NCI-H510A (cell line): Measurements from ENCODE around the gene EMP1.
"Not testable (repeated sequence)": the region's sequence is repeated elsewhere in the genome, so short reads cannot be mapped to it uniquely, and the experiment has no call there.

ENCODE experiments used
- DNase-seq: peaks from one replicate; lab custom pipeline; 2025; lab: John Stamatoyannopoulos, UW

The EMP1 gene

DNA sequence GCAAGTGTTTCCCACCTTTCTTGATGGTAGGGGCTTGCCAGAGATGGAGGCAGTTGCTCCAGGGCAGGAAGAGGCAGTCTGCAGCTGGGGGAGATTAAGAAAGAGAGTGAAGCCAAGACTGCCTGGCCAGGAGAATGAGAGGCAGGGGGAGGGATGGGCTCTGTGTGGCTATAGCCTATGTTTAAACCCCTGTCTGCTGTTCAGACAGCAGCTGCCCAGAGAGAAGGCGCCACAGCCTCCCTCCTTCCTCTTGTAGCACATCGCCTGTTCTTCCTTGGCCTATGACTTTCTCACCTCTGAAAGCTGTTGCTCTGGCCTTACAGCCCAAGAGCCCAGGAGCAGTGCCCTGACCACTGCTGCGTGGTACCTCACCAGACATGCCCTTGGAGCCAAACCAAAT is 61.7 kb downstream of the EMP1 start:
- DNase-seq = no peak

DNA sequence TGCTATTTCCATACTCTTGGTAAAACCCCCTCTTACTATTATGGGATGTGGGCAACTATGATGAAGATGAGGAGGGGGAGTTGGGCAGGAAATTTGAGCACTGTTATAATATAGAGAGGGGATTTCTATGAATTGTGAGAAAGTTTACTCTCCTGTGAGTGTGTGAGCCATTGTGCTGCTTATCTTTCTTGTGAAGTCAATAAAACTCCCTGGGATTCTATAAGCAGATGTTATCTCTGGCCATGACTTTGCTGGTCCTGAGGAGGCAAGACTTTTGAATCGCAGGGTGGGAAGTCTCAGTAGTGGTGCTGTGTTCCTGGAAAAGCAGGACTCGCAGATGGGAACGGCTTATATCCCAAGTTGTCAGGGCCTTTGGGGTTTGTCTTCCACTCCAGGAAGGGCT is 62.2 kb downstream of the EMP1 start:
- DNase-seq = no peak

DNA sequence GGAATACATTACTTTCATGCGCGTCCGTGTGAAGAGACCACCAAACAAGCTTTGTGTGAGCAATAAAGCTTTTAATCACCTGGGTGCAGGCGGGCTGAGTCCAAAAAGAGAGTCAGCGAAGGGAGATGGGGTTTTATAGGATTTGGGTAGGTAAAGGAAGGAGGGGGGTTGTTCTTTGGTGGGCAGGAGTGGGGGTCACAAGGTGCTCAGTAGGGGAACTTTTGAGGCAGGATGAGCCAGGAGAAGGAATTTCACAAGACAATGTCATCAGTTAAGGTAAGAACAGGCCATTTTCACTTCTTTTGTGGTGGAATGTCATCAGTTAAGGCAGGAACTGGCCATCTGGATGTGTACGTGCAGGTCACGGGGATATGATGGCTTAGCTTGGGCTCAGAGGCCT is 63.1 kb downstream of the EMP1 start:
- DNase-seq = not testable (repeated sequence)

DNA sequence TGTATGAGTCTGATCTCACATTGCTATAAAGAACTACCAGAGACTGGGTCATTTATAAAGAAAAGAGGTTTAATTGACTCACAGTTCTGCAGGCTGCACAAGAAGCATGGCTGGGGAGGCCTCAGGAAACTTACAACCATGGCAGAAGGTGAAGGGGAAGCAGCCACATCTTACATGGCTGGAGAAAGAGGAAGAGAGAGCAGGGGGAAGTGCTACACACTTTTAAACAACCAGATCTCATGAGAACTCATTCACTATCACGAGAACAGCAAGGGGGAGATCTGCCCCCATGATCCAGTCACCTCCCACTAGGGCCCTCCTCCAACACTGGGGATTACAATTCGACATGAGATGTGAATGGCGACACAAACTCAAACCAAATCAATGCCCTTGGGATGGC is 71.3 kb downstream of the EMP1 start:
- DNase-seq = not testable (repeated sequence)

DNA sequence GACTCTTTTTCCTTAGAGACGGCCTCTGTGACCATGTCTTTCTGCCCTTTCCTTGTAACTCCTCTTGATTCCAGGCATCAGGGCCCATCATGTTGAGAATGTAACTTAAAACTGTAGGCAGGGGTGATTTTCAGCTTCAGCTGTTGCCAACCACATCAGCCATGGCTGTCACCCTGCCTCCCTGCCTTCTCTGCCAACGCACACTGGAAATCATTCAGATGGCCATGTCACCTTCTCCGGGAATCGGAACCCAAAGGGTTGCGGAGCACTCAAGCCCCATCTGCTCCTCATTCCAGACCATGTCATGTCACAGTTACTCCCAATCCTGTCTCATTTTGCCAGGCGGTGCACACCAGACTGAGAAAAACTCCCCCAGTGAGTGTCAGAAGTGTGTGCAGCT is 72.1 kb downstream of the EMP1 start:
- no peak for DNase-seq
